OCI-LY3 (cell line): ENCODE data around the gene ATG2A.
A peak's percentile ranks its signal among the peaks of the same experiment; 100 is the strongest.

Experiments used
- H2AFZ ChIP-seq: fragments of 200-600, 300-600 bp; shearing (Covaris generic); 2 replicates; pipeline ENCODE4 v1.6.0; 2014; ENCODE audit warnings: antibody characterized with exemption, low read depth, low read length
- H3K27ac ChIP-seq: fragments of 200-600, 300-600 bp; sonication (generic); 2 replicates; pipeline ENCODE4 v1.5.1; 2014; ENCODE audit warnings: mild to moderate bottlenecking, low read length, moderate library complexity, mixed read lengths
- H3K27me3 ChIP-seq: fragments of 200-600, 300-600 bp; sonication (generic); 2 replicates; pipeline ENCODE4 v1.6.1; 2014; ENCODE audit warnings: low read depth, low read length, mixed read lengths
- H3K36me3 ChIP-seq: fragments of 200-600, 300-600 bp; sonication (generic); replicated peaks from 2 replicates; pipeline ENCODE3; 2014; ENCODE audit warnings: low read depth, low read length, mixed read lengths
- H3K4me1 ChIP-seq: fragments of 300-600, 200-600 bp; sonication (generic); 2 replicates; pipeline ENCODE4 v1.6.1; 2014; ENCODE audit warnings: low read length, mixed read lengths
- H3K4me2 ChIP-seq: fragments of 200-600, 300-600 bp; sonication (generic); 2 replicates; pipeline ENCODE4 v1.6.1; 2014; ENCODE audit warnings: low read length, mixed read lengths
- H3K4me3 ChIP-seq: fragments of 300-600, 200-600 bp; sonication (generic); 2 replicates; pipeline ENCODE4 v1.5.1; 2014; ENCODE audit warnings: antibody characterized with exemption, mild to moderate bottlenecking, low read length, moderate library complexity
- H3K79me2 ChIP-seq: fragments of 300-600, 200-600 bp; shearing (Covaris generic); 2 replicates; pipeline ENCODE4 v1.6.1; 2014; ENCODE audit warnings: mild to moderate bottlenecking, low read length, mixed read lengths
- H3K9ac ChIP-seq: fragments of 300-600, 200-600 bp; shearing (Covaris generic); 2 replicates; pipeline ENCODE4 v1.6.0; 2014; ENCODE audit warnings: mild to moderate bottlenecking, low read length, moderate library complexity
- H3K9me3 ChIP-seq: fragments of 200-600, 300-600 bp; shearing (Covaris generic); 2 replicates; pipeline ENCODE4 v1.6.1; 2014; ENCODE audit warnings: low read length, mixed read lengths; ENCODE audit not compliant: insufficient read depth
- H4K20me1 ChIP-seq: fragments of 200-600, 300-600 bp; sonication (generic); 2 replicates; pipeline ENCODE4 v1.6.1; 2016; ENCODE audit warnings: low read length, mixed read lengths; ENCODE audit not compliant: insufficient read depth
- EZH2phosphoT487 ChIP-seq: fragments of 200-600 bp; shearing (Covaris generic); IDR thresholded peaks from 2 replicates; pipeline ENCODE4 v1.6.1; 2018; ENCODE audit warnings: antibody characterized with exemption, mixed run types, low read depth
- TF ChIP-seq, protein P1 (sequence below): fragments of 200-600, 300-600 bp; sonication (generic); IDR thresholded peaks from 2 replicates; pipeline ENCODE4 v1.5.1; 2014; ENCODE audit warnings: antibody characterized with exemption, low read length, low read depth

The ATG2A gene

GRCh38 chr11:64854534-64855502, 62.2 kb downstream of the ATG2A start:
- H3K4me1 ChIP-seq, result peaks cover 95% of the 10 kb centered on the region
- peak overlapping the region; percentile 3; the same call in 1 of the 2 replicates for H3K4me3 ChIP-seq
- H3K79me2 ChIP-seq, result peaks cover 29% of the 10 kb centered on the region
- H3K4me2 ChIP-seq, result peak overlapping the region; percentile 91
- no peaks in the 10 kb centered on the region for H3K9me3 ChIP-seq
- no peaks in the 10 kb centered on the region for H4K20me1 ChIP-seq
- H3K27ac ChIP-seq, result peak overlapping the region; percentile 99
- no peak overlapping the region for H2AFZ ChIP-seq
- peak overlapping the region; percentile 6; the same call in 1 of the 2 replicates for H3K9ac ChIP-seq
- no peak for TF ChIP-seq EZH2phosphoT487
- TF ChIP-seq, protein P1, sequence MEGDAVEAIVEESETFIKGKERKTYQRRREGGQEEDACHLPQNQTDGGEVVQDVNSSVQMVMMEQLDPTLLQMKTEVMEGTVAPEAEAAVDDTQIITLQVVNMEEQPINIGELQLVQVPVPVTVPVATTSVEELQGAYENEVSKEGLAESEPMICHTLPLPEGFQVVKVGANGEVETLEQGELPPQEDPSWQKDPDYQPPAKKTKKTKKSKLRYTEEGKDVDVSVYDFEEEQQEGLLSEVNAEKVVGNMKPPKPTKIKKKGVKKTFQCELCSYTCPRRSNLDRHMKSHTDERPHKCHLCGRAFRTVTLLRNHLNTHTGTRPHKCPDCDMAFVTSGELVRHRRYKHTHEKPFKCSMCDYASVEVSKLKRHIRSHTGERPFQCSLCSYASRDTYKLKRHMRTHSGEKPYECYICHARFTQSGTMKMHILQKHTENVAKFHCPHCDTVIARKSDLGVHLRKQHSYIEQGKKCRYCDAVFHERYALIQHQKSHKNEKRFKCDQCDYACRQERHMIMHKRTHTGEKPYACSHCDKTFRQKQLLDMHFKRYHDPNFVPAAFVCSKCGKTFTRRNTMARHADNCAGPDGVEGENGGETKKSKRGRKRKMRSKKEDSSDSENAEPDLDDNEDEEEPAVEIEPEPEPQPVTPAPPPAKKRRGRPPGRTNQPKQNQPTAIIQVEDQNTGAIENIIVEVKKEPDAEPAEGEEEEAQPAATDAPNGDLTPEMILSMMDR, result no peak
- H3K27me3 ChIP-seq, result no peaks in the 10 kb centered on the region
- H3K36me3 ChIP-seq, result peaks cover 40% of the 10 kb centered on the region

DNA sequence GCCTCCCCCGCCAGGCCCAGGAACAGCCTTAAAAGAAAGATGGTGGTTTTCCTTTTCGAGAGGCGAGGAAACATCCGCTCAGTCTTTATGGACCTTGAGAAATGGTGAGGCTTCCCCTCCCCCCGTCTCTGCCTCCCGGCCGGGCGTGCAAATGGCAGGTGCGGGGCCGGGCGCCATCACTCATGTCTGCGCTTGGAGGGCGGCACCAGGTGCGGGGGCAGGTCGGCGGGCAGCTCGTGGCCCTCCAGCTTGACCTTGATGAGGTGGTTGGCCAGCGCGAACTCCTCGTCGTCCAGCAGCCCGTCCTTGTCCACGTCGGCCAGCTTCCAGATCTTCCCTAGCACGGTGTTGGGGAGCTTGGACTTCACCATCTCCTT, 62.9 kb downstream of the ATG2A start:
- Histone ChIP-seq H3K36me3 (peaks cover 40% of the 10 kb centered on the region), H3K4me3 (peak overlapping the region; percentile 59; the same call in 1 of the 2 replicates), H3K79me2 (peaks cover 29% of the 10 kb centered on the region), H3K27ac (peak overlapping the region; percentile 99), H3K4me2 (peak overlapping the region; percentile 91), H4K20me1 (no peaks in the 10 kb centered on the region), H3K9me3 (no peaks in the 10 kb centered on the region), H3K4me1 (peaks cover 95% of the 10 kb centered on the region), H2AFZ (no peak overlapping the region), H3K9ac (peak overlapping the region; percentile 85), H3K27me3 (no peaks in the 10 kb centered on the region)
- TF ChIP-seq, protein P1, result no peak
- no peak for TF ChIP-seq EZH2phosphoT487

- TF ChIP-seq, protein P1, result no peak
- TF ChIP-seq EZH2phosphoT487, result no peak
- peak overlapping the region; percentile 91 for H3K4me2 ChIP-seq
- H3K4me1 ChIP-seq, result peaks cover 95% of the 10 kb centered on the region
- H4K20me1 ChIP-seq, result no peaks in the 10 kb centered on the region
- no peaks in the 10 kb centered on the region for H3K27me3 ChIP-seq
- H3K9ac ChIP-seq, result peak overlapping the region; percentile 85
- peak overlapping the region; percentile 59 for H3K4me3 ChIP-seq
- H3K36me3 ChIP-seq, result peaks cover 40% of the 10 kb centered on the region
- H3K79me2 ChIP-seq, result peaks cover 29% of the 10 kb centered on the region
- no peak overlapping the region for H2AFZ ChIP-seq
- no peaks in the 10 kb centered on the region for H3K9me3 ChIP-seq
- H3K27ac ChIP-seq, result peak overlapping the region; percentile 99
These were observed 63.3 kb downstream of the ATG2A start for GRCh38 chr11:64853709-64854108.

DNA sequence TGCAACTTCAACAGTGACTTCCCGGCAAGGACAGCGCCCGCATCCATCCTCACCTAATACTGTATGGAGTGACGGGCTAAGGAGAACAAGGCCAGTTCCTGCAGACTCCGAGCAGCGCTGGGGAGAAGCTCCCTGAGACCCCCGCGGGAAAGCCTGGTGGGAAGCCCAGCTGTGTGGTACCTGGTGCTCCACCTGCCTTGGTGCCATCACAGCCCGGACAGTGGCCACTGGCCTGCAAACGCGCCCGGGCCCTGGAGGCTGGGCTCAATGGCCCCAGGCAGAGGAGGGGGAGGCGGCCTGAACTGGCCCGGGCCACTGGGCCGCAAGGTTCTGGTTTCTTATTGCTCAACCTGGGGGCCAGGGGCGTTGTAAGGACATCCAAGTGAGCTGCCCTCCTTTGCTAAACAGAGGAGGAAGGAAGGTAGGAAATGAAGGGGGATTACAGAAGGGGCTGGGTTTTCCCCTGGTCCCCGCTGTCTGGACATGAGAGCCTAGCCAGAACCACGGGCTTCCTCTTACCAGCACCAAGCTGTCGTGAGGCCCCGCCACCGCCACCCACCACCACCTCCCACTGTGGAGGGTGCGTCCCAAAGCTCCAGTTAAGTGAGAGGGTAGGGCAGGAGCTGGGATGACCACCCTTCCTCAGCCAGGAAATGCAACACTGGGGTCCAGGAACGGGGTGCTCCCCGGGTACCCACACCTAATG, 64.1 kb downstream of the ATG2A start:
- Histone ChIP-seq H3K27me3 (no peaks in the 10 kb centered on the region), H2AFZ (no peak overlapping the region), H3K4me2 (peak overlapping the region; percentile 91), H3K4me3 (peak overlapping the region; percentile 59), H3K79me2 (peaks cover 24% of the 10 kb centered on the region), H3K9me3 (no peaks in the 10 kb centered on the region), H3K4me1 (peaks cover 97% of the 10 kb centered on the region), H3K36me3 (peaks cover 34% of the 10 kb centered on the region), H4K20me1 (no peaks in the 10 kb centered on the region), H3K9ac (peak overlapping the region; percentile 85), H3K27ac (peak overlapping the region; percentile 99)
- TF ChIP-seq, protein P1, result no peak
- no peak for TF ChIP-seq EZH2phosphoT487
